ENCODE data around the gene PARP16. TPM values are rescaled to one million over a fixed set of nuclear protein-coding genes. Genes with fewer than 3 reads are reported as not detected.

The PARP16 gene
- total and polyA plus RNA-seq, 9 of the 15 experiments (the other 6 are each of a cell fraction or from before 2014, with no cell fraction given), result 3.0 to 9.9 (median 5.8) TPM

- TF ChIP-seq TCF15 (CRISPR knock-in tag; IDR thresholded peaks at IDR 0.05) (0 out of 2 replicates have a peak, but pooled peaks have one; percentile 14), CBX8 (IDR thresholded peaks at IDR 0.05; ENCODE audit: borderline replicate concordance, extremely low read depth, low read depth, low read length, poor library complexity, severe bottlenecking) (no peak), BCL6 (CRISPR knock-in tag; IDR thresholded peaks at IDR 0.05) (peak; percentile 86), TEAD2 (tag; IDR thresholded peaks at IDR 0.05) (no peak), SMARCE1 (IDR thresholded peaks at IDR 0.05) (no peak), ZNF23 (CRISPR knock-in tag; IDR thresholded peaks at IDR 0.05) (0 out of 2 replicates have a peak, but pooled peaks have one; percentile 54), CREB5 (CRISPR knock-in tag; IDR thresholded peaks at IDR 0.05) (peak; percentile 95), ATF2 (CRISPR knock-in tag; IDR thresholded peaks at IDR 0.05) (no peak), ZNF232 (CRISPR knock-in tag; IDR thresholded peaks at IDR 0.05) (no peak; the same call in 1 of the 2 replicates), CXXC5 (CRISPR knock-in tag; IDR thresholded peaks at IDR 0.05) (peak; percentile 73), POLR3A (IDR thresholded peaks at IDR 0.05; ENCODE audit: borderline replicate concordance, extremely low read depth, insufficient read depth, insufficient read length) (peak; percentile 69), NR2C2 (CRISPR knock-in tag; IDR thresholded peaks at IDR 0.05) (peak; percentile 77; the same call in 1 of the 2 replicates), NR2C2 (tag; IDR thresholded peaks at IDR 0.05) (peak; percentile 98), HDGF (IDR thresholded peaks at IDR 0.05) (no peak), THRAP3 (IDR thresholded peaks at IDR 0.05; ENCODE audit: borderline replicate concordance) (peak; percentile 98), PURB (CRISPR knock-in tag; IDR thresholded peaks at IDR 0.05; ENCODE audit: low read depth) (no peak), ATF4 (CRISPR knock-in tag; IDR thresholded peaks at IDR 0.05) (peak; percentile 94), TARDBP (IDR thresholded peaks at IDR 0.05) (no peak), RHOXF2B (CRISPR knock-in tag; conservative IDR thresholded peaks at IDR 0.05) (peak; percentile 93), MBD1 (CRISPR knock-in tag; IDR thresholded peaks at IDR 0.05) (no peak), ZNF133 (CRISPR knock-in tag; IDR thresholded peaks at IDR 0.05) (no peak), SRSF9 (IDR thresholded peaks at IDR 0.05; ENCODE audit: borderline replicate concordance, low read depth, low read length) (no peak), RBM34 (IDR thresholded peaks at IDR 0.05; ENCODE audit: borderline replicate concordance, insufficient read depth, low read length) (no peak), E2F3 (CRISPR knock-in tag; IDR thresholded peaks at IDR 0.05) (peak; percentile 80)
These were observed 17.9 kb upstream of the PARP16 start, which contains the start of gene RNU5B-1 (continued) for GRCh38 chr15:65304381-65305149.

Measured in K562 (cell line).